HG03280 (cell line): ENCODE data around the gene PTS.
A peak's percentile ranks its signal among the peaks of the same experiment; 100 is the strongest.

ENCODE experiments used
- ATAC-seq: cut with Tn5 transposase; IDR thresholded peaks from one replicate; pipeline ENCODE4 v1.9.1; 2021; ENCODE audit warnings: mild to moderate bottlenecking, moderate library complexity; ENCODE audit not compliant: unreplicated experiment

Gene PTS

DNA sequence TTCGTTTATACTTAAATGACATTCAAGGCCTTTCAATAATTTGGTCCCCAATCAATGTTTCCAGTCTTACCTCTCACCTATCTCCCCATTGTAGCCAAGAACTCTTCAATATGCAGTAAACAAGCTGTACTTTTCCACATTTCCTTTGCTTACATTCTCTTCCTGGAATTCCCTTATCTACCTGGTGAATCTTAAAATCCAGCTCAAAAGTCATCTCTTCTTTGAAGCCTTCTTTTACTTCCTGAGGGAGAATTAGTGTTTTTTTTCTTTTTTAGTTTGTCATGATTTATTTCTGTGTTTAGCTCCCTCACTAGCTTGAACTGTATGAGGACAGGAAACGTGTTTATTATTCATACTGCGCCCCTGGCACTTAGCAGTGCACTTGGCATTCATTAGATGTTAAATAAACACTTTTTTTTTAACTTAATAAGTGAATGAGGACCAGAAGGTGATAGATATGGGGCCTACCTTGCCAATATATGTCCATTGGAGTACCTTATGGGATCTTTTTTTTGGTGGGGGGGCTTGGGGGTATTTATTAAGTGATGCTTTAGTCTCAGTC lies 4.9 kb upstream of the PTS start:
- no peak for ATAC-seq

DNA sequence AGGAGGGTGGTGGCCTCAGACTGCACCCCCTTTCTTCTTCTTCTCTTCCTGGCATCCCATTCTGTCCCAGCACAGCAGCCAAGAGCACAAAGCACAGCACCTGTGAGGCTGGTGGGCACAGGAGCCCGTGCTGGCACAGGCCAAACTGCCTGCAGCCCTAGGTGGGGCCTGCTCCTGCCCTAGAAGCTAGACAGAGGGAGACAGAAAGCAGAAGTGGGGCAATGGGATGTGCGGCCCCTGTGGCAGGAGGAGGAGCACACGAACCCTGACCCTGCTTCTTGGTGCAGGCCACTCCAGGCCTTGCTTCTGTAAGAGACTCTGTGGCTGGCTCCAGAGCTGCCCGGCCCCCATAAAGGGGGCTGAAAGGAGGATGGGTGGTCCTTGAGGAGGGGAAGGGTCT lies 3.9 kb upstream of the PTS start:
- no peak for ATAC-seq

DNA sequence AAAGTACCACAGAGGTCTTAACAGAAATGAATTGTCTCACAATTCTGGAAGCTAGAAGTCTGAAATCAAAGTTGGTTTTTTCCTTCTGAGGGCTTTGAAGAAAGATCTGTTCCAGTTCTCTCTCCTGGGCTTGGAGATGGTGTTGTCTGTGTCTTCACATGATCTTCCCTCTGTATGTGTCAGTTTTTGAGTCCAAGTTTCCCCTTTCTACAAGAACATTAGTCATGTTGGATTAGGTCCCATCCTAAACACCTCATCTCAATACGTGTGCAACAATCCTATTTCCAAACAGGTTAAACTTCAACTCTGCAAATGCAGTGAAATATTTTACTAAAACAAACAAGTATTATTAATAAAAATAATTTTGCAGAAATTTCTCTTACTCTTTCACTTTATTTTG lies 3.1 kb upstream of the PTS start:
- ATAC-seq = no peak

DNA sequence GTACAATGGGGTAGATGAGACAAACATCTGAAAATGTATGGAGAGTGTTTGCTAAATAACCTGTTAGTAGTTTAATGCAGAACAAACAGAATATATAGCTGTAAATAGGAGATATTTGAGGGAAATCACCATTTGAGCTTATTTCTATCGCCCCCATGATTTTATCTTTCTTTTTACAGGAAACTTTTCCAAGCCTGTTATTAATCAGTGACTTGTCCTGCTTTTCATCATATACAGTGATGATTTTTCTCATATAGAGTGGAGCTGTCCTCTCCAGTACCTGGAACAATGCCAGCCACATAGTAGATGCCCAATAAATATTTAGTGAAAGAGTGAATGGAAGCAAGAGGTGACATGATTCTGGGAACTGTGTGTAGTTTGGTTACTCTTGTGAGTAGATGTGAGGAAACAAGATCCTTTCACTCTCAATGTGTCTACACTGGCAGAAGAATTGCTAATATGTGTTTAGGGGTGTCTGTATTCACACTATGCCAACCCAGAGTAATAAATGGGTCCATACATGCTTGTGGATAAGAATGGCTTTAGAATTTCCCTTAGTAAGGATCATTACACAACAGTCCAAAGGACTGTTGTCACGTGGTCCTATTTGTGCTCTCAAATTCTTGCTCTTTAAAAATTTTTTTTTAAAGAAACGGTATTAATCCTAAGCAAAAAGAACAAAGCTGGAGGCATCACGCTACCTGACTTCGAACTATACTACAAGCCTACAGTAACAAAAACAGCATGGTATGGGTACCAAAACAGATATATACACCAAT lies 2.3 kb upstream of the PTS start:
- ATAC-seq = no peak

DNA sequence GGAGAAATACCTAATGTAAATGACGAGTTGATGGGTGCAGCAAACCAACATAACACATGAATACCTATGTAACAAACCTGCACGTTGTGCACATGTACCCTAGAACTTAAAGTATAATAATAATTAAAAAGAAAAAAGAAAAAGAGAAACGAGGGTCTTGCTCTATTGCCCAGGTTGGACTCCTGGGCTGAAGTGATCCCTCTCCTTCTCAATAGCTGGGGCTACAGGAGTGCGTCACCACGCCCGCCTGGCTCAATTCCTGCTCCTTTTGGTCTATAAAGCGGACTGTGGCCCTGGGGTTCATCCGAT lies 521 bp upstream of the PTS start:
- no peak for ATAC-seq

DNA sequence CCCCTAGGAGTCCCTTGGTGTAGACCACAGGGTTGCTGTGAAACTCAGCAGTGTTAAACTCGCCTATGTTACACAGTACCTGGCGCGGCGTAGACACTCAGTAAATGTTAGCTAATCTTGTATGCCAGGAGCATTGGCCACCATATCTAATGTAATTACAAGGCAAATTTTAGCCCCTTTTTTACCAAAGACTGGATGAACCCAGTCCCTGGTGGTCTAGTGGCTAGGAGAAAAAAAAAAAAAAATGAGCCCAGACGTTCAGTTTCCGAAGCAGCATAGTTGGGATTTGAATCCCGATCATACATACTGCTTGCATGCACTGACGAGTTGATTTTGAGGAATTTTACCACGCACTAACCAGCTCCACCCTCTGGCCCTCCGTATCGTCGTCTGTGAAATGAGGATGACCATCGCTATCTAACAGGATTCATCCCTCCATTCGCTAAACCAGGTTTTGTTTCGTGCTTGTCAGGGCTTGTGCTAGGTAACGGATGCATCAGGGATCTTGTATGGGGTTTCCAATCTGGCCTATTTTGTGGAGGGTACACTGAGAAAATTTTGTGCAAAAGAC lies 688 bp downstream of the PTS start:
- peak; percentile 45 for ATAC-seq

DNA sequence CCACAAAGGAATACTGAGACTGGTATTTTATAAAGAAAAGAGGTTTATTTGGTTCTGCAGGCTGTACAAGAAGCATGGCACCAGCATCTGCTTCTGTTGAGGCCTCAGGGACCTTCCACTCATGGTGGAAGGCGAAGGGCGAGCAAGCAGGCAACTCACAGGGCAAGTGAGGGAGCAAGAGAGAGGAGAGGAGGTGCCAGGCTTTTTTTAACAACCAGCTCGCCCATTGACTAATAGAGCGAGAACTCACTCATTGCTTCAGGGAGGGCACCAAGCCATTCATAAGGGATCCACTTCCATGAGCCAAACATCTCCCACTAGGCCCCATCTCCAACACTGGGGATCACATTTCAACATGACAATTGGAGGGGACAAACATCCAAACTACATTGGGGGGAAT lies 1.2 kb downstream of the PTS start:
- ATAC-seq = no peak

DNA sequence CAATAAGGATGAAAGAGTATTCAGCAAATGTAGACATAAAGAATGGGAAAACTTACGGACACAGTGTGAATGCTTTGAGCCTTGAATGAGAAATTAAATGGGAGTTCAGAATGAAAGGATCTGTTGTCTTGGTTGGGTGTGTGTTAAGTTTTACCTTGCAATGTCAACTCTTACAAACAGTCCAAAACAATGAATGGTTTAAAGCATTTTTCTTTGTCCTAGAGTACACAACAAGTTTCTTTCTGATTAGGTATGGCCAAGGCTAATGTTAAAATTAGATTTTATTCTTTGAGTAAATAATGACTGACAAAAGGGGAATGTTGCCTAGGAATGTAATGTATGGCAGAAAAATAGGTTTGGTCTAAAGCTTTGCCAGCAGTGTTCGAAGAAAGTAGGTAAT lies 2.5 kb downstream of the PTS start:
- no peak for ATAC-seq

DNA sequence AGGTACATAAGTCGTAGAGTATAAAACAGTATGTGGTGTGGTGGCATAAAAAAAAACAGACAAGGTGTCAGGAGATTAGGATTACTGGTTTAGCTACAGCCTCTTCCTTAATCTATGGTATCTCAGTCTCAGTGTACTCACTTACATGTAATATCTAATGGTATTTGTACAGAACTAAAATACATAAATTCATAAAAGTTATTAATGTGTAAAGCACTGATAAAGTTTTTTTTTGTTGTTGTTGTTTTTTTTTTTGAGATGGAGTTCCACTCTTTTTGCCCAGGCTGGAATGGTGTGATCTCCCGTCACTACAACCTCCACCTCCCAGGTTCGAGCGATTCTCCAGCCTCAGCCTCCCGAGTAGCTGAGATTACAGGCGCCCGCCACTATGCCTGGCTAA lies 2.9 kb downstream of the PTS start:
- ATAC-seq = no peak

DNA sequence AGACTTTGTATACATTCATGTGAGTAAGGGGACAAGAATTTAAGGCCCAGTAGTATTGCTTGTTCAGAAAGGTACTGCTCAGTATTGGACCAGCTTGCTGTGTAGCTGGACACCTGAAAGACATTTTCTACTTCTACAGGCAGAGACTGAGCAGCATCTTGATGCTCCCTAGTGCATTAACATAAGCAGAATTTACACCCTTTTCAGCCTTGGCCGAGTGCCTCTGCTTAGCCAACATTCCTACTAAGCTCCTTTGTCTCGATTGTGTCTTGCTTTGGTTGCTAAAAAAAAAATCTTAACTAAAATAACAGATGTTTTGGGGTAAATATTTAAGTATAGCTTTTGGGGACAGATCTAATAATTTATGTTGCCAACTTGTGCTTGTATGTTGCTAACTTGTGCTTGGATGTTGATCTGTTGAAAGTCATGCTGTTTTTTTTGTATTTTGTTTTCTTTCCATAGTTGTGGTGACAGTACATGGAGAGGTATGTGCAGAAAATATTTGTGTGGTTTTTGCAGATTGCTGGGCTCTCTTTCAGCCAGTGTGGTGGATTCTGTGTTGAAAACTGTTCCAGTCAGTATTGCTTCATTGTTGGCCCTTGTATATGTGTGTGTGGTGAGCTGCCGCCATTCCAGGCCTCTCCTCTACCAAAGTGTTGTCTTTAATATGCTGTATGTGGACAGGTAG lies 3.7 kb downstream of the PTS start:
- no peak for ATAC-seq

DNA sequence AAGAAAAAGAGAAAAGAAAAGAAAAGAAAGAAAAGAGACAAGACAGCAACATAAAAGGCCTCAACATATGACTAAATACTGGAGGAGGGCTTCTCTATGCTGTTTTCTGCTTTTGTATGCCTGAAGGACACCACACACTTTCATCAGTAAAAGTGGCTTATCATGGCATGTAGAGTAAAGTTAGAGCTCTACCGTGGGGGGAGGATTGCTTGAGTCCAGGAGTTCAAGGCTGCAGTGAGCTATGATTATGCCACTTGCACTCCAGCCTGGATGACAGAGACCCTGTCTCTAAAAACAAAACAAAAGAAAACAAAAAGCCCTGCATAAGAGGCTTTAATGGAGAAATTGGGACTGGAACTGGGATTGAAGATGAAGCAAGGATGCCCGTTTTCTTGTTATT lies 5.7 kb downstream of the PTS start:
- no peak for ATAC-seq

DNA sequence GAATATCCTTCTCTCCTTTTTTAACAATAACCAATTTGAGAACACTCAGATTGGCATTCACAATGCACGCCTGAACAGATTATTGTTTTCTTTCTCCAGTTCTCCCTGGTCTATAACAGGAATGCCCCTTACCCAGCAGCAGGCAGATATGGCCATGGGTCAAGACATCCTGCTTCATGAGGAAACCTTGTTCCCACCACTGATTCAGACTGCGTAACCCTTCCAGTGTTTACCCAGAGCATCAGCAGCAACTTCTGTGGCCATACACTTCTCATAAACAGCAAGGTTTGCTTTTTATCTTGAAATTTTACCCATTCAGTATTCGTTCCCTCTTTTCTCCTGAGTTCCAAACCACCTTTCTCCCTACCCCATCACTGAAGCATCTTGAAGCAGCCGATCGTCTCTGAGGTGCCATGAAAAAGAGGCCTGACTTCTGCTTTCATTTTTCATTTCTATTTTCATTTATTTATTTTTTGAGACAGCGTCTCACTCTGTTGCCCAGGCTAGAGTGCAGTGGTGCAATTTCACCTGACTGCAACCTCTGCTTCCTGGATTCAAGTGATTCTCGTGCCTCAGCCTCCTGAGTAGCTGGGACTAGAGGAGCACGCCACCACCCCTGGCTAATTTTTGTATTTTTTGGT lies 9.6 kb downstream of the PTS start:
- no peak for ATAC-seq

DNA sequence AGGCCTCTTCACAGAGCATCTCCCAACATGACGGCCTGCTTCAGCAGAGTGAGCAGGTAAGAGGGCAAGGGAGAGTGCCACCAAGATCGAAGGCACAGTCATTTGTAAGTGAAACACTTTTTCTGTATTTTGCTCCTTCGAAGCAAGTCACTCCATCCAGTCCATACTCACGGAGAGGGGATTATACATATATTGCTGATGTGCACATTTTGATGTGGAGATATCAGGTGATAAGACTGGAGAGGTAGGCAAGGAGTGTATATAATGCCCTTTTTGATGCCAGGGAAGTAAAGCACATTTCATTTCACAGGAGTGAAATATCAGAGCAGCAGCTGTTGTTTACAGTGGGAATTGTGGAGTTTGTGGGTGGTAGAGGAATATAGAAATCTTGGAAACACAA lies 11.2 kb downstream of the PTS start:
- ATAC-seq = no peak

DNA sequence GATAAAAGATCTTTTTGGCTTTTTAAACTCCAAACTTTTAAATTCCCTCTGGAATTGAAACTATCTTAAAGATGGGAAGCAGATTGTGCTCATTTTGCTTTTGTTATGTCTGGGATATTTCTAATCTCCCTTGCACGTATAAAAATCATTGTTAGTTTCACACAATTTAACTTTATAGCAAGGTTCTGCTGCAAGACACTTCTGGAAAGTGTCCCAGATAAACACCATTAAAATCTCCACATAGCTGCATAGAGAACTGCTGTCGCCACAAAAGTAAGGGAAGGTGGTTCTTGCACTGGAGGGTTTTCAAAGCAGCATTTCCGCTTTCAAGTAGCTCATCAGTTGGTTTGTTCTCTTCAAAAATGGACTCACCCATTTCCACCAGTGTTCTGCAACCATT lies 11.8 kb downstream of the PTS start:
- no peak for ATAC-seq

DNA sequence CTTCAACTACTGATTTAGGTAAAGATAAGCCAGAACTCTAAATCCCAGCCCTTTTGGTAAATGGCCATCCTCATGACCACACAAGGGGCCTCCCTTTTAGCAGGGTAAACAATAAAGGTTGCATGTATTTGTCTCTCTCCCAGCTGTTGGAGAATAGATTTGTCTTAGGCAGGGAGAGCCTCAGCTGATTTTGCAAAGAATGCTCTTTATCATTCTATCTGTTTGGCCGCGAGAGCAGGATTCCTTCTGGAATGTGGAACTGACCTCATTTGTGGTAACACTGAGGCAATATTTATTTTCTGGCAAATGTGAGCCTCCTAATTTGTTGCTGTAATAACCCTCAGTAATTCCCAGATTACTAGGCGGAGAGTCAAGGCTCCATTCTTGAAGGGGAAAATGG lies 15.3 kb downstream of the PTS start:
- no peak for ATAC-seq

DNA sequence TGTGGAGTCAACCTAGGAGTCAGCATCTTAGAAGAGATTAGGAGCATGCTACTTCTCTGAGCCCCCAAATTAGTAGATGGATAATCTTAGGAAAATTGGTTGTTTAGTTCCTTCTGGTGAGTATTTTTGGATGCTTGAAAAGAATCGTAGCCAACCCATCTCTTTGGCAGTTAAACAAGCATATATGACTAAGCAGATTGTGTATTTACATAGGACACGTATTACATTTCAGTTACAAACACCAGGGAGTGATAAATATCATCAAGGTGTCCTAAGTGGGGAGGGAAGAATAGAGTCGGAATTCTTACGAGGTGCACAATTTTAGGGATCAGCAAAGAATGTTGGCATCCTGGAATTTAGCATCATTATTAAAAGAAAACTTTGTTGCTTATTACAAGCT lies 21.0 kb downstream of the PTS start:
- no peak for ATAC-seq

DNA sequence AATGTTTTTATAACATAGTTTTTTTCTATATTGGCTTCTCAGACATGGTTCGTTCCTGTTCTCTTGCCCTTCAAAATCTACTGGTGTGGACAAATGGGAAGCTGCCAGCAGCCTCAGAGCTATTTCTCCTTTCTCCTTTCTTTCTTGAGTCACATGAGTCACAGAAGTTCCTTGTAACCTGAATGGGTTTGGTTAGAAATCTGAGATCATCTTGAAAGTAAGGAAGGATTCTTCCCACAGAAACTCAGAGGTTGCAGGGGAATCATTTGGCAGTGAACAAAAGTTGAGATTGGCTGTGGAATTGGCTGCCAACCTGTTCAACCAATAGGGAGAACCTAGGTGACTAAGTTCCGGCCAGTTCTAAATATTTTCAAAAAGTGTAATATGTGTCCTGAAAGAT lies 22.0 kb downstream of the PTS start:
- ATAC-seq = no peak

DNA sequence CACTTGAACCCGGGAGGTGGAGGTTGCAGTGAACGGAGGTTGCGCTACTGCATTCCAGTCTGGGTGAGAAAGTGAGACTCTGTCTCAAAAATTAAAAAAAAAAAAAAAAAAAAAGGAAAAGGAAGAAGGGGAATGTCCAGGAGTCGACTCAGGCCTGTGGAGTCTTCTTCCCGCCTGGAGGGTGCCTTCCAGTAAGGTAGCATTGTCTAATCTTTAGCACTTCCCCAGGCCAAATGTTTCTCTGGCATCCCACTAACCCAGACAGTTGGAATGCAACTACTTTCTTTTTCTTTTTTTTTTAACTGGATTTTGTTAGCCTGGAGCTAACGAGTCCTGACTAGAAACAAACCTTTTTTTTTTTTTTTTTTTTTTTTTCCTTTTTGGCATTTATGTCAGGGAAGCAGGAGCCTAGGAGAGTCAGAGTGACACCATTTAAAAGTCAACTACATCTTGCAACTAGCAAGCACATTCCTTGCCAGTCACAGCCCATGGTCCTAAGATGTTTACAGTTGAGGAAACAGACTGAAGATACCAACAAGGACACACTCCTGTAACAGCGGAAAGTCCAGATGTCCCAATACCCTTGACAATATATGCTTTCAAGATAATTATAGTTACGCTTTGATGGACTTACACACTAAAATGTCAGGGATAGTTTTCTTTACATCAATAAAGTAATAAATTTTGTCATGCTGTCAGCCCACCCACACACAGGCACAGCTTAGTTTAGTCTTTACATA lies 23.8 kb downstream of the PTS start:
- no peak for ATAC-seq

DNA sequence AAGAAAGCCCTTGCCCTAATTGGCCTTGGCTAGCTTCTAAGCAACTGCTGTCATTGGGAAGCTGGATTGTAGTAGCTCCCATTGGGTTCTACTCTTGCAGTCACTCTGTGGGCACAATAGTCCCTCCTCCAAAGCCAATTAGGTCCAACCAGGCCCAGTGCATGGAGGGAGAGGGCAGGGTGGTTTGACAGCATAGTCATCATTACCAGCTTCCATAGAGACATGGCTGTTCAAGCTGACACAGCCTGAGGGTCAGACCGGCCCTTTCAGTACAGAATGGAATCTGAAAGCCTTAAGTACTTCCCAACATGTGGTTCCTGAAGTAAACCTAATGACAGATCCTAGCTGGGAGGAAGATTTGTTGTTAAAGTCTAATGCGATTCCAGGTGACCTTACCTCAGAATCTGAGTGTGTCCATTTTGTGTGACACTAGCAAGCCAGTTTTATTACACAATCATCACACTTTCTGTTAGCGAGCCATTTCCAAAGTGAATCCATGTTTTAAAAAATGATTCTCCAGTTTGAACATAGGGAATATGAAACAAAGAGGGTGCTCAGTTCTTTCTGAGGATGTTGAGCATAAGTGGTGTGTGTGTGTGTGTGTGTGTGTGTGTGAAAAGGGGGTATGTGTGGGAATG lies 27.5 kb downstream of the PTS start:
- ATAC-seq = no peak

DNA sequence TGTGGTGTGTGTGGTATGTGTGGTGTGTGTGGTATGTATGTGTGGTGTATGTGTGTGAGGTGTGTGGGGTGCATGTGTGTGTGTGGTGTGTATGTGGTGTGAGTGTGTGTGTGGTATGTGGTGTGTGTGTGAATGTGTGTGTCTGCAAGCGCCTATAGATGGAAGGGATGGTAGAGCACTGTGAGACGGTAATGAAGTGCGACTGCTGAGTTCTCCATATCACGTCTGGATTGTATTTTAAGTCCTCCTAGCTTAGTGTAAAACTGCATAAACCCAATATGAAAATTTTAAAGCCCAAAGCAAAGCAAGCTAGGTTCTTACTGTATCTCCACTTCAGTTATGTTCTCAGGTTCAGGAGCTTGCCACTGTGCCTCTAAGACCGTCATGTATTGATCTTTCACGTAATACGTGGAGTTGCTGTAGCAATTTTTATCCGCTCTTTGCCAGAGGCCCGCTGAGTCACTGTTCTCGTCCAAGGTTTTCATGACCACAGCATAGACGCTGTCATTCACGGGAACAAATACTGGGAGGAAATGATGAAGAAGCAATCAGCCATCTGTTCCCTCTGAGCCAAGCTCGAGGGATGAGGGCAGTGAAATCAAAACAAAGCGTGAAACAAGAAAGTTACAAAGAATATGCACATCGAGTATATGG lies 29.0 kb downstream of the PTS start:
- ATAC-seq = no peak
